Measurements from ENCODE around the gene MCCD1.
A peak's percentile ranks its signal among the peaks of the same experiment; 100 is the strongest.
"Not testable (repeated sequence)": the region's sequence is repeated elsewhere in the genome, so short reads cannot be mapped to it uniquely, and the experiment has no call there.

MCCD1 gene

GRCh38 chr6:31544676-31545075, 15.9 kb downstream of the MCCD1 start:
- no peak for DNase-seq

GRCh38 chr6:31545291-31545690, 16.5 kb downstream of the MCCD1 start:
- DNase-seq = no peak

- DNase-seq = peak; percentile 92
These were observed 17.7 kb downstream of the MCCD1 start, which contains the start of gene ATP6V1G2 for GRCh38 chr6:31546339-31546957. Gene ATP6V1G2, minus strand, starts transcription at chr6:31546608. Its CDS starts 49 bp downstream, at chr6:31546559.

- peak; percentile 98 for DNase-seq
These were observed 18.4 kb downstream of the MCCD1 start, which contains the start of gene NFKBIL1 for GRCh38 chr6:31546958-31547726. Gene NFKBIL1, plus strand, starts transcription at chr6:31547608. Its CDS starts 87 bp downstream, at chr6:31547695.

- DNase-seq = no peak
These were observed 19.2 kb downstream of the MCCD1 start for GRCh38 chr6:31547727-31548543.

- no peak for DNase-seq
These were observed 19.7 kb downstream of the MCCD1 start for GRCh38 chr6:31548544-31548873.

- DNase-seq = not testable (repeated sequence)
These were observed 22.6 kb downstream of the MCCD1 start for GRCh38 chr6:31551371-31551770.

- DNase-seq = no peak
These were observed 27.5 kb downstream of the MCCD1 start for GRCh38 chr6:31556307-31556706.

GRCh38 chr6:31557443-31558317, 28.9 kb downstream of the MCCD1 start:
- DNase-seq = no peak

GRCh38 chr6:31558318-31558625, 29.5 kb downstream of the MCCD1 start:
- no peak for DNase-seq

- no peak for DNase-seq
These were observed 30.1 kb downstream of the MCCD1 start for GRCh38 chr6:31558631-31559500.

GRCh38 chr6:31559606-31559957, 30.8 kb downstream of the MCCD1 start:
- DNase-seq = no peak

- peak; percentile 67 for DNase-seq
These were observed 31.4 kb downstream of the MCCD1 start for GRCh38 chr6:31559958-31560696.

GRCh38 chr6:31560697-31561058, 31.9 kb downstream of the MCCD1 start:
- DNase-seq = no peak

GRCh38 chr6:31567531-31568370, 39.0 kb downstream of the MCCD1 start:
- DNase-seq = no peak

GRCh38 chr6:31568537-31568961, 39.8 kb downstream of the MCCD1 start:
- no peak for DNase-seq

GRCh38 chr6:31569861-31570536, 41.2 kb downstream of the MCCD1 start:
- DNase-seq = no peak

GRCh38 chr6:31572041-31572911, 43.5 kb downstream of the MCCD1 start, which contains the start of gene LTA:
Gene LTA, plus strand, starts transcription at chr6:31572289. Its CDS starts 454 bp downstream, at chr6:31572743.
- no peak for DNase-seq
